H1 (cell line): ENCODE results near the gene SORD. TPM values are rescaled to one million over a fixed set of nuclear protein-coding genes. Genes with fewer than 3 reads are reported as not detected.

Experiments
- CTCF ChIA-PET: fragments of 300-600 bp; sonication (Branson Sonifier 250); formaldehyde crosslinking; loops from one replicate; lab custom pipeline; 2021; ENCODE audit not compliant: partially characterized antibody; lab: Charles Lee
- POLR2A ChIA-PET: fragments of 300-600 bp; sonication (Branson Sonifier 250); formaldehyde crosslinking; loops from one replicate; lab custom pipeline; 2021; ENCODE audit warnings: inconsistent platforms; ENCODE audit not compliant: partially characterized antibody; lab: Charles Lee
- DNase-seq, 2 experiments: peaks; one replicate each; pipeline versions ENCODE4 v3.0.0 to v3.0.0-alpha.2; 2010 to 2022; ENCODE audit warnings: low spot score in 2 of 2, low read depth in 1 of 2, mixed read lengths in 1 of 2
- FAIRE-seq: peaks from 2 replicates; lab custom pipeline; 2011; peaks lifted over from hg19 to GRCh38; lab: Jason Lieb, UNC
- H2AFZ ChIP-seq: 2 replicates; pipeline ENCODE4 v1.8.1; 2012; ENCODE audit warnings: low read length, inconsistent platforms
- H2AK5ac ChIP-seq: 2 replicates; pipeline ENCODE4 v1.6.1; 2013; ENCODE audit warnings: low read depth, low read length
- H2BK120ac ChIP-seq: replicated peaks from 2 replicates; pipeline ENCODE3; 2013; ENCODE audit warnings: low read depth, low read length, inconsistent platforms
- H2BK12ac ChIP-seq: 2 replicates; pipeline ENCODE4 v1.6.1; 2013; ENCODE audit warnings: low read depth, low read length
- H2BK15ac ChIP-seq: 2 replicates; pipeline ENCODE4 v1.6.1; 2013; ENCODE audit warnings: low read length
- H2BK20ac ChIP-seq: 2 replicates; pipeline ENCODE4 v1.6.1; 2013; ENCODE audit warnings: low read length
- H2BK5ac ChIP-seq: 2 replicates; pipeline ENCODE4 v1.6.1; 2013; ENCODE audit warnings: low read depth, low read length
- H3K14ac ChIP-seq: 2 replicates; pipeline ENCODE4 v1.6.1; 2013; ENCODE audit warnings: inconsistent platforms; ENCODE audit not compliant: insufficient read length
- H3K18ac ChIP-seq: 2 replicates; pipeline ENCODE4 v1.6.1; 2013; ENCODE audit warnings: low read length; ENCODE audit errors: extremely low read depth
- H3K23ac ChIP-seq: 2 replicates; pipeline ENCODE4 v1.6.1; 2013; ENCODE audit warnings: inconsistent platforms; ENCODE audit not compliant: insufficient read length
- H3K23me2 ChIP-seq: 2 replicates; pipeline ENCODE4 v1.6.1; 2013; ENCODE audit warnings: low read depth, low read length
- H3K27ac ChIP-seq: 2 replicates; pipeline ENCODE4 v1.6.1; 2011; ENCODE audit warnings: low read depth, low read length, inconsistent platforms
- H3K27me3 ChIP-seq, 4 experiments: replicated peaks in 1 of 4; 1 replicate in 1 of 4; 2 replicates in 3 of 4; pipeline versions ENCODE4 v1.6.1 to v1.8.1; 2011 to 2013; ENCODE audit warnings: low read length in 3 of 4, mild to moderate bottlenecking in 3 of 4, inconsistent platforms in 2 of 4, mixed read lengths in 2 of 4, moderate library complexity in 1 of 4; ENCODE audit not compliant: control insufficient read depth in 3 of 4, insufficient read depth in 3 of 4; ENCODE audit errors: extremely low read depth in 1 of 4
- H3K36me3 ChIP-seq, 4 experiments: 2 replicates each; pipeline versions ENCODE4 v1.6.1 to v1.8.1; 2011 to 2013; ENCODE audit warnings: mild to moderate bottlenecking in 4 of 4, low read length in 3 of 4, moderate library complexity in 2 of 4, control low read depth in 1 of 4, inconsistent platforms in 1 of 4; ENCODE audit not compliant: insufficient read depth in 4 of 4, control insufficient read depth in 2 of 4
- H3K4ac ChIP-seq: replicated peaks from 2 replicates; pipeline ENCODE3; 2013; ENCODE audit warnings: low read length, low read depth, mixed read lengths, inconsistent platforms; ENCODE audit not compliant: insufficient read length
- H3K4me1 ChIP-seq, 4 experiments: replicated peaks in 1 of 4; 1 replicate in 1 of 4; 2 replicates in 3 of 4; pipeline versions ENCODE4 v1.6.1 to v1.8.1; 2011 to 2013; ENCODE audit warnings: low read length in 3 of 4, inconsistent platforms in 2 of 4, mixed read lengths in 1 of 4; ENCODE audit not compliant: insufficient read depth in 4 of 4, control insufficient read depth in 3 of 4
- H3K4me2 ChIP-seq, 2 experiments: 2 replicates each; pipeline versions ENCODE4 v1.6.1 to v1.8.1; 2011 to 2013; ENCODE audit warnings: low read depth in 2 of 2, low read length in 2 of 2, control low read depth in 1 of 2, inconsistent platforms in 1 of 2, mild to moderate bottlenecking in 1 of 2; ENCODE audit not compliant: insufficient read depth in 1 of 2
- H3K4me3 ChIP-seq, 4 experiments: fragments of 200-600, 300-600 bp in 1 of 4; sonication (generic), shearing (Covaris generic), sonication (Bioruptor Twin) in 1 of 4; 2 replicates each; pipeline versions ENCODE4 v1.5.1 to v1.8.1; 2011 to 2016; ENCODE audit warnings: low read length in 4 of 4, low read depth in 3 of 4, control low read depth in 2 of 4, inconsistent platforms in 2 of 4, mild to moderate bottlenecking in 2 of 4, mixed read lengths in 1 of 4, moderate library complexity in 1 of 4; ENCODE audit not compliant: insufficient read depth in 2 of 4; ENCODE audit errors: extremely low read depth in 1 of 4
- H3K56ac ChIP-seq: replicated peaks from 2 replicates; pipeline ENCODE3; 2013; ENCODE audit warnings: low read depth, mild to moderate bottlenecking, mixed read lengths, low read length, inconsistent platforms; ENCODE audit not compliant: insufficient read length
- H3K79me1 ChIP-seq: 2 replicates; pipeline ENCODE4 v1.6.1; 2013; ENCODE audit warnings: low read depth, low read length, control low read depth
- H3K79me2 ChIP-seq, 2 experiments: 2 replicates each; pipeline versions ENCODE4 v1.6.1 to v1.8.1; 2012 to 2013; ENCODE audit warnings: low read length in 2 of 2, mild to moderate bottlenecking in 2 of 2, inconsistent platforms in 1 of 2; ENCODE audit not compliant: insufficient read depth in 2 of 2, control insufficient read depth in 1 of 2
- H3K9ac ChIP-seq, 4 experiments: replicated peaks in 1 of 4; 1 replicate in 1 of 4; 2 replicates in 3 of 4; pipeline versions ENCODE4 v1.6.1 to v1.8.1; 2011 to 2013; ENCODE audit warnings: low read depth in 3 of 4, low read length in 3 of 4, control low read depth in 2 of 4, mild to moderate bottlenecking in 2 of 4, moderate library complexity in 2 of 4, inconsistent platforms in 1 of 4; ENCODE audit errors: extremely low read depth in 1 of 4
- H3K9me3 ChIP-seq, 2 experiments: 2 replicates each; pipeline versions ENCODE4 v1.6.1 to v1.8.1; 2012 to 2013; ENCODE audit warnings: mild to moderate bottlenecking in 2 of 2, moderate library complexity in 2 of 2, control low read depth in 1 of 2, inconsistent platforms in 1 of 2, low read depth in 1 of 2, low read length in 1 of 2, mixed read lengths in 1 of 2; ENCODE audit not compliant: insufficient read depth in 2 of 2
- H4K20me1 ChIP-seq, 2 experiments: replicated peaks in 1 of 2; 2 replicates each; pipeline versions ENCODE3 to v1.8.1; 2011 to 2013; ENCODE audit warnings: inconsistent platforms in 2 of 2, low read length in 2 of 2, mild to moderate bottlenecking in 1 of 2; ENCODE audit not compliant: insufficient read depth in 2 of 2, control insufficient read depth in 1 of 2
- H4K5ac ChIP-seq: 2 replicates; pipeline ENCODE4 v1.6.1; 2013; ENCODE audit warnings: low read length, low read depth, mixed read lengths, inconsistent platforms; ENCODE audit not compliant: insufficient read length
- H4K8ac ChIP-seq: 2 replicates; pipeline ENCODE4 v1.8.0; 2013; ENCODE audit warnings: mild to moderate bottlenecking, moderate library complexity, low read length, inconsistent platforms; ENCODE audit not compliant: insufficient read depth; ENCODE audit errors: extremely low read depth
- H4K91ac ChIP-seq: replicated peaks from 2 replicates; pipeline ENCODE3; 2013; ENCODE audit warnings: low read length, mixed read lengths, inconsistent platforms; ENCODE audit not compliant: insufficient read length
- BCL11A ChIP-seq, 2 experiments: IDR thresholded peaks; one replicate each; pipeline ENCODE4 v1.6.1; 2011; ENCODE audit warnings: low read depth in 2 of 2, low read length in 2 of 2, mild to moderate bottlenecking in 2 of 2
- JUND ChIP-seq: IDR thresholded peaks from 2 replicates; pipeline ENCODE4 v1.6.1; 2011; ENCODE audit warnings: mild to moderate bottlenecking, improper control_type of control experiment, low read length
- KDM4A ChIP-seq: IDR thresholded peaks from one replicate; pipeline ENCODE4 v1.7.1; 2012; ENCODE audit warnings: low read depth, mild to moderate bottlenecking, moderate library complexity, low read length, inconsistent platforms; ENCODE audit not compliant: severe bottlenecking
- POLR2AphosphoS5 ChIP-seq: IDR thresholded peaks from 2 replicates; pipeline ENCODE4 v1.6.1; 2011; ENCODE audit warnings: low read depth, low read length
- POU5F1 ChIP-seq: IDR thresholded peaks from 2 replicates; pipeline ENCODE4 v1.6.1; 2011; ENCODE audit warnings: low read depth, mild to moderate bottlenecking, low read length, moderate library complexity
- SAP30 ChIP-seq: fragments of 300-600 bp; sonication (generic); IDR thresholded peaks from 2 replicates; pipeline ENCODE4 v1.7.1; 2012; ENCODE audit warnings: low read length, moderate library complexity, mild to moderate bottlenecking, inconsistent platforms; ENCODE audit not compliant: insufficient read depth, insufficient replicate concordance
- TAF7 ChIP-seq: optimal IDR thresholded peaks from 2 replicates; pipeline ENCODE3; 2011; ENCODE audit warnings: low read depth, mild to moderate bottlenecking, inconsistent platforms, low read length, moderate library complexity, borderline replicate concordance
- TBP ChIP-seq: IDR thresholded peaks from 2 replicates; pipeline ENCODE4 v1.6.1; 2011; ENCODE audit warnings: low read depth, low read length, improper control_type of control experiment
- TCF12 ChIP-seq: IDR thresholded peaks from 2 replicates; pipeline ENCODE4 v1.6.1; 2011; ENCODE audit warnings: low read depth, mild to moderate bottlenecking, low read length
- WGBS, 2 experiments: shearing (Covaris generic) in 1 of 2; methylation state at CpG; one replicate each; pipeline versions ENCODE4 v1.1.6 to v1.1.7; 2013 to 2015; ENCODE audit warnings: low lambda C conversion rate in 2 of 2, mixed read lengths in 2 of 2, inconsistent platforms in 1 of 2, low coverage in 1 of 2, missing lambda C conversion rate in 1 of 2; ENCODE audit not compliant: insufficient replicate concordance in 2 of 2, insufficient coverage in 1 of 2, insufficient read length in 1 of 2; ENCODE audit errors: extremely low coverage in 1 of 2, missing lambda C conversion rate in 1 of 2; 5-methylcytosine and 5-hydroxymethylcytosine counted together
- polyA plus RNA-seq, 7 experiments: library from polyadenylated mRNA; depleted of rRNA in 3 of 7; stranded (reverse) in 5 of 7; unstranded in 2 of 7; fragments of >200 nt in 5 of 7; fragments of 200-250 nt in 2 of 7; gene quantifications; 1 replicate in 5 of 7; 2 replicates in 1 of 7; 4 replicates in 1 of 7; pipeline versions ENCODE4 v1.2.1 to v1.2.3, GENCODE V29; 2011 to 2013; ENCODE audit warnings: missing spikeins in 2 of 7, mixed read lengths in 2 of 7
- total RNA-seq: library from RNA; stranded (reverse); fragmentation: NEBNext Ultra II Directional; extraction: Animal tissue kit (Norgen Biotek cat#: 25700); gene quantifications from 2 replicates; pipeline ENCODE4 v1.2.1, GENCODE V29; 2021

The SORD gene
- total and polyA plus RNA-seq, 2 of the 8 experiments (the other 6 are each of a cell fraction or from before 2014, with no cell fraction given): 52.6 to 75.8 TPM

GRCh38 chr15:45099549-45100165 lies 76.7 kb downstream of the SORD start:
- Histone ChIP-seq H3K18ac (no peak overlapping the region), H4K20me1 (no peaks in the 10 kb centered on the region), H3K14ac (no peak overlapping the region), H3K79me2 (no peaks in the 10 kb centered on the region), H4K5ac (no peak overlapping the region), H2BK5ac (no peak overlapping the region; the same call in 1 of the 2 replicates), H4K8ac (no peak overlapping the region; the same call in 1 of the 2 replicates), H2BK20ac (peak overlapping the region; percentile 32; the same call in 1 of the 2 replicates), H3K4me3 (no peak overlapping the region), H3K56ac (no peak overlapping the region), H3K23ac (no peak overlapping the region), H4K91ac (no peak overlapping the region), H2AK5ac (no peak overlapping the region), H3K27ac (no peak overlapping the region), H3K9ac (no peak overlapping the region), H3K23me2 (no peaks in the 10 kb centered on the region; the same call in 1 of the 2 replicates), H2BK120ac (no peak overlapping the region), H3K36me3 (no peaks in the 10 kb centered on the region), H2BK15ac (0 out of 2 replicates have a peak overlapping the region, but pooled peaks have one; percentile 61), H3K4ac (no peak overlapping the region), H3K4me2 (no peak overlapping the region), H3K9me3 (no peaks in the 10 kb centered on the region), H2AFZ (no peak overlapping the region; the same call in 1 of the 2 replicates), H2BK12ac (no peak overlapping the region), H3K79me1 (no peaks in the 10 kb centered on the region), H3K4me1 (peaks cover 0 to 11% (median 8%) of the 10 kb centered on the region in 4 experiments; a peak in 5 of 7 replicates), H3K27me3 (peaks cover 0 to 5% (median 4%) of the 10 kb centered on the region in 4 experiments; a peak in 1 of 7 replicates)
- WGBS, 2 experiments: 89% methylated on average over 23 of the region's 23 CpGs; no CpG with 5 or more reads in 1 of the 2 experiments
- FAIRE-seq (no peak), DNase-seq (no peak)
- TF ChIP-seq POLR2AphosphoS5 (no peak), TBP (no peak), KDM4A (no peak), SAP30 (no peak), TAF7 (no peak), BCL11A (IDR thresholded peaks at IDR 0.05; ENCODE audit: low read depth in 2 of 2, low read length in 2 of 2) (no peak), JUND (no peak), POU5F1 (no peak), TCF12 (no peak)
- CTCF ChIA-PET: no interaction called here
- POLR2A ChIA-PET: no interaction called here
